Endothelial cell of umbilical vein (primary cell): ENCODE measurements around the gene RPS27L.

Experiments used
- CTCF ChIP-seq, 2 donors: IDR thresholded peaks; 1 replicate in 1 of 2; 2 replicates in 1 of 2; pipeline ENCODE4 v1.5.1; 2011; ENCODE audit warnings: low read length in 2 of 2, mild to moderate bottlenecking in 2 of 2, moderate library complexity in 2 of 2, control low read depth in 1 of 2, inconsistent platforms in 1 of 2, low read depth in 1 of 2; ENCODE audit not compliant: insufficient read depth in 1 of 2; ENCODE audit errors: extremely low read depth in 1 of 2
- EZH2 ChIP-seq: IDR thresholded peaks from 2 replicates; pipeline ENCODE4 v1.6.1; 2012; ENCODE audit warnings: borderline replicate concordance, low read depth, mild to moderate bottlenecking, moderate library complexity, low read length, inconsistent platforms; ENCODE audit not compliant: severe bottlenecking
- FOS ChIP-seq: IDR thresholded peaks from 2 replicates; pipeline ENCODE4 v1.6.1; 2011; ENCODE audit warnings: mild to moderate bottlenecking, low read length, moderate library complexity, borderline replicate concordance; ENCODE audit not compliant: insufficient read depth
- JUN ChIP-seq: IDR thresholded peaks from 2 replicates; pipeline ENCODE4 v1.6.1; 2011; ENCODE audit warnings: borderline replicate concordance, low read depth; ENCODE audit not compliant: insufficient read length, insufficient read depth
- MYC ChIP-seq: IDR thresholded peaks from one replicate; pipeline ENCODE4 v1.6.1; 2011; ENCODE audit warnings: mild to moderate bottlenecking, low read depth, low read length
- POLR2A ChIP-seq: IDR thresholded peaks from 2 replicates; pipeline ENCODE4 v1.6.1; 2012; ENCODE audit warnings: low read depth, mild to moderate bottlenecking, control low read depth, low read length
- POLR2AphosphoS5 ChIP-seq: IDR thresholded peaks from 2 replicates; pipeline ENCODE4 v1.6.1; 2012; ENCODE audit warnings: low read depth, mild to moderate bottlenecking, control low read depth, low read length, moderate library complexity; ENCODE audit not compliant: insufficient read depth
- TF ChIP-seq, protein P1 (sequence below): IDR thresholded peaks from 2 replicates; pipeline ENCODE4 v1.6.1; 2011; ENCODE audit not compliant: insufficient read depth, insufficient read length

DNA sequence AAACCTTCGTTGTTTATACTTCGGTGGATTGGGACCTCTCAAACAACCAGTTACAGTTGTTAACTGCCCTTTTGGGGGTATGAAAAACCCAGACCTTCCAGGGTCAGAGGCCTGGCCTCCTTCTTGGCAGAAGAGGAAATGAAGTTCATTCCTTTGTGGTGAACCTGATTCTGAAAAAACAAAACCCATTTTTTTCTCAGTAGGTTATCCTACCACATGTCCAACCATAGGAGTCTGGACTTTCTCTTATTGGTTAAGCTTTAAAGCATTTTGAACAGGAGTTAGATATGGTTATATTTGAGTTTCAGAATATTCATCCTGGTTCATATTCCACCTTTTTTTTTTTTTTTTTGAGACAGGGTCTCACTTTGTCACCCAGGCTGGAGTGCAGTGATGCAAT lies 42.8 kb downstream of the RPS27L start:
- no peak for TF ChIP-seq POLR2AphosphoS5
- TF ChIP-seq CTCF (IDR thresholded peaks at IDR 0.05; ENCODE audit: extremely low read depth in 1 of 2, insufficient read depth in 1 of 2, low read depth in 1 of 2, low read length in 2 of 2), result no peak
- TF ChIP-seq, protein P1, sequence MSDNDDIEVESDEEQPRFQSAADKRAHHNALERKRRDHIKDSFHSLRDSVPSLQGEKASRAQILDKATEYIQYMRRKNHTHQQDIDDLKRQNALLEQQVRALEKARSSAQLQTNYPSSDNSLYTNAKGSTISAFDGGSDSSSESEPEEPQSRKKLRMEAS, result no peak
- TF ChIP-seq POLR2A, result no peak
- TF ChIP-seq FOS, result no peak
- no peak for TF ChIP-seq JUN
- TF ChIP-seq EZH2, result no peak
- TF ChIP-seq MYC, result no peak
